VCaP (cell line): ENCODE results near the gene C10orf143.
"Not testable (repeated sequence)": the region's sequence is repeated elsewhere in the genome, so short reads cannot be mapped to it uniquely, and the experiment has no call there.

ENCODE experiments used
- H3K27ac ChIP-seq: fragments of 450-650 bp; 2 replicates; pipeline ENCODE4 v1.5.1; 2017
- TF ChIP-seq, protein P1 (sequence below): fragments of 450-650 bp; conservative IDR thresholded peaks from 2 replicates; pipeline ENCODE4 v1.5.1; 2017; ENCODE audit warnings: mild to moderate bottlenecking, moderate library complexity

Gene C10orf143

DNA sequence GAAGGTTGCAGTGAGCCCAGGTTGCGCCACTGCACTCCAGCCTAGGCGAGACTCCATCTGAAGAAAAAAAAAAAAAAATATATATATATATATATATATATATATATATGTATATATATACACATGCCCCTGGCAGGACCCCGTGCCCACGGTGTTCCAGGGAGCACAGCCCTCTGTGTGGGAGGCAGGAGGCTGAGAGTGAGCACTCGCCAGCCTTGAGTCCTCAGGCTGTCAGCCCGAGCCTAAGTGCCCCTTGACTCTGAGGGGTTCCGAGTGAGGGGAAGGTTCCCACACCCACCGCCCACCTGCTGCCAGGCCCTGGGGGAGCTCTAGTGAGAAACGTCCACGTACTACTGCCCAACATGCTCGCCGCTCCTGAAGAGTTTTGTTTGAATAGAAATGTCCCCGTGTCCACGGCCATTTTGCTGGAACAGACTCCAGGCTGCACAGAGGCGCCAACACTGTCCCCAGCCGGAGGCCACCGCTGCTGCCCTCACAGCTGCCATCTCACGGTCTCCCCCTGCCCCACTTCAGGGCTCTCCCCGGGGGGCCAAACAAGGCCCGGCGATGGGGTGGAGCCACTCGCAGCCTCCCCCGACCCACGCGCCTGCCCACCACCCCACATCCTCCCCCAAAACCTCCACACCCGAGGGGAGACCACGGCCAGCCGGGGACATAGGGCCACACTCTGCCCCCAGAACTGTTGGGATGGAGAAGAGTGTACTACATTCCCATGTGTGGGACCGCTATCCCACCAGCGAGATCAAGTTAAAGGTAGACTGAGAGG lies 83.8 kb downstream of the C10orf143 start:
- TF ChIP-seq, protein P1, sequence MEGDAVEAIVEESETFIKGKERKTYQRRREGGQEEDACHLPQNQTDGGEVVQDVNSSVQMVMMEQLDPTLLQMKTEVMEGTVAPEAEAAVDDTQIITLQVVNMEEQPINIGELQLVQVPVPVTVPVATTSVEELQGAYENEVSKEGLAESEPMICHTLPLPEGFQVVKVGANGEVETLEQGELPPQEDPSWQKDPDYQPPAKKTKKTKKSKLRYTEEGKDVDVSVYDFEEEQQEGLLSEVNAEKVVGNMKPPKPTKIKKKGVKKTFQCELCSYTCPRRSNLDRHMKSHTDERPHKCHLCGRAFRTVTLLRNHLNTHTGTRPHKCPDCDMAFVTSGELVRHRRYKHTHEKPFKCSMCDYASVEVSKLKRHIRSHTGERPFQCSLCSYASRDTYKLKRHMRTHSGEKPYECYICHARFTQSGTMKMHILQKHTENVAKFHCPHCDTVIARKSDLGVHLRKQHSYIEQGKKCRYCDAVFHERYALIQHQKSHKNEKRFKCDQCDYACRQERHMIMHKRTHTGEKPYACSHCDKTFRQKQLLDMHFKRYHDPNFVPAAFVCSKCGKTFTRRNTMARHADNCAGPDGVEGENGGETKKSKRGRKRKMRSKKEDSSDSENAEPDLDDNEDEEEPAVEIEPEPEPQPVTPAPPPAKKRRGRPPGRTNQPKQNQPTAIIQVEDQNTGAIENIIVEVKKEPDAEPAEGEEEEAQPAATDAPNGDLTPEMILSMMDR: no peak
- no peak overlapping the region for H3K27ac ChIP-seq

DNA sequence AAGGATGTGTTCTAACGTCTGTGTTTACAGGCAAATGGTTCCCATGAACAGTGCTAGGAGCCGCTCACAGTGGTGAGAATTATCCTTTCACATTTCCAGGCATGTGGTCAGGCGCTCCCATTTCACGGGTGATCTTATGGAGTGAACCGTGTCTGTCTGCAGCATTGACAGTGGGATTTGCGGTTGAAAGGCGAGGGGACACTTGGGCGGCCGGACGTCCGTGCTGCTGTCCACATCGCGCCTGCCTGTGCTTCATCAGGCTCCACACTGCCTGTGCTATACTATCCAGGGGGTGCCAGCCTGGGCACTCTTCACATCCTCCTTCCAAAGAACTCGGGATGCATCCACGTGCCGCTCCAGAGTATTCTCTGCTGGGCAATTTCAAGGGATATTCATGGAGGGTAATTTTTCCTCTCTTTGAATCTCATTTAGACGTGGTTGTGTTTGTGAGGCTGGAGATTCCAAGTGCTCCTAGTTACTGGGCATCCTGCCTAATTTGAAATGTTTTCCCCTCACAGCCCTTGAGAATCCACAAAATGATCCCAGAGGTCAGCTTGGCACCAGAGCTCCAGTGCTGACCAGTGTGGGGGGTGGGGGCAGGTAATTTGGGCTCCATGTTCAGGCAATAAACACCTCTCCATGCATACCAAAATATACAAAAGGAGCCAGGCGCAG lies 84.7 kb downstream of the C10orf143 start:
- TF ChIP-seq, protein P1: no peak
- H3K27ac ChIP-seq: no peak overlapping the region

DNA sequence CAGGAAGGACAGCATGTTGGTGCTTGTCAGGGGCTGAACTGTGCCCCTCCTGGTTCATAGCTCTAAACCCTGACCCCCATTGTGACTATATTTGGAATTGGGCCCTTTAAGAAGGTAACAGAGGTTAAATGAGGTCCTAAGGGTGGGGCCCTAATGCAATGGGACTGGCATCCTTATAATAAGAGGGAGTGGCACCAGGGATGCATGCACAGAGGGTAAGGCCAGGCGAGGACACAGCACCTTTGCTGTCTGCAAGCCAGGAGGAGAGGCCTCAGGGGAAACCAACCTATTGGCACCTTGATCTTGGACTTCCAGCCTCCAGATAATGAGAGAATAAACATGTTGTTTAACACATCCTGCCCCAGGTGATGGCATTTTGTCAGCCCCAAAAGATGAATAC lies 85.3 kb downstream of the C10orf143 start:
- TF ChIP-seq, protein P1: no peak
- H3K27ac ChIP-seq: no peak overlapping the region

DNA sequence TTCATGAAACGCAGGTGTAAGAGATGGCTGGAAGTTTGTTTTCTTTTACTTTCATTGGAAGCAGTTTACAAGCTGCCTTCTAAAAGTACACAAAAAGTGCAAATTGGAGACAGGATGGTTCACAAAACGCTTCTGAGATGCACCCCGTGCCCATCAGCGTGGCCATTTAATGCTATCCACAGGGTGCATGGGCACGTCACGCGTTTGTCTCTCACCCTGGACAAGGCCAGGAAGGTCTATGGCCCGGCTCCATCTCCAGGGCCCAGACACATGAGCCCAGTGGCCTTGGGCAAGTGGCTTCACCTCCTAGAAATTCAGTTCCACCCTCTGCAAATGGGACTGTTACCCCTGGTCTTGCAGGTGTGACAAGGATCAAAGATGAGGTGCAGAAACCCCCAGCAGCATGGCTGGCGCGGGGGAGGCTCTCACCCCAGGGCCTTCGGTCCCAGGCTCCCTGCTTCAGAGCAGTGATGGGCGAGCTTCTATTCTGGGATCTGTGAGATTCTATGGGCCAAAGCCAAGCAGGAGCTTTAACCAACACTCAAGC lies 85.8 kb downstream of the C10orf143 start:
- TF ChIP-seq, protein P1: no peak
- H3K27ac ChIP-seq: no peak overlapping the region

DNA sequence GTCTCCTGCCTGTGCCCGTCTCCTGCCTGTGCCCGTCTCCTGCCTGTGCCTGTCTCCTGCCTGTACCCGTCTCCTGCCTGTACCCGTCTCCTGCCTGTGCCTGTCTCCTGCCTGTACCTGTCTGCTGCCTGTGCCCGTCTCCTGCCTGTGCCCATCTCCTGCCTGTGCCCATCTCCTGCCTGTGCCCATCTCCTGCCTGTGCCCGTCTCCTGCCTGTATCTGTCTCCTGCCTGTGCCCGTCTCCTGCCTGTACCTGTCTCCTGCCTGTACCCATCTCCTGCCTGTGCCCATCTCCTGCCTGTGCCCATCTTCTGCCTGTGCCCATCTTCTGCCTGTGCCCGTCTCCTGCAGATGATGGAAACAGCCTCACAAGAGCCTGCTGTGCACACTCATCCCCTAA lies 86.3 kb downstream of the C10orf143 start:
- not testable (repeated sequence) for H3K27ac ChIP-seq

DNA sequence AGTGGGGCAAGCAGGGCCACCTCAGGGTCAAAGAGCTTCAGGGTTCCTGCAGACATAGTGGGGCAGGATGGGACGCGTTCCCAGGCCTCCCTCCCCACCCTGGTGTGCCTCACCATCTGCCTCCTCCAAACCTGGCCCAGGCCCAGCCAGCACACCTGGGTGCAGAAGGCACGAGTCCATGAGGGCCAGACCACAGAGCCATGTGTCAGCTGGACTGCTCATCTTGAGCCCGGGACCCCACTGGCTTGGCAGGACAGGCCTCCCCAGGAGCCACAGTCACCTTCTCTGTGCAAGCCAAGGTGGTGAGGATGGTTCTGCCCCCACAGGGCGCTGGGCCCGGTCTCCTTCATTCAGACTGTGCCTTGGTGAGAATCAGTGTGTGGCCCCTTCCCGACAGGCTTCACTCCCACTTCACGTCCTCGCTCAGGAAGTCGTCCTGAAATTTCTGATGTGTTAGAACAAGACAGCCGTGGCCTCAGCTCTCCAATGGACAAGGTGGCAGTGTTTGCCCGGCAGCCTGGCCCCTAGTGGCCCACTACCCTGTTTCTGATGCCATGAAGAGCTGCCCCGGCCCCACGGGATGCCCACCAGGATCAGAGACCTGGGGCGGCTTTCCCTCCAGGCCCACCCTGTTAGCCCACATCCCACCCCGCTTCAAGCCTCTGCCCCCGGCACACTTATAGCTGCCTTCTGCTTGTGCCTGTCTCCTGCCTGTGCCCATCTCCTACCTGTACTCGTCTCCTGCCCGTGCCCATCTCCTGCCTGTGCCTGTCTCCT lies 87.0 kb downstream of the C10orf143 start:
- H3K27ac ChIP-seq: no peak overlapping the region
- TF ChIP-seq, protein P1: no peak

DNA sequence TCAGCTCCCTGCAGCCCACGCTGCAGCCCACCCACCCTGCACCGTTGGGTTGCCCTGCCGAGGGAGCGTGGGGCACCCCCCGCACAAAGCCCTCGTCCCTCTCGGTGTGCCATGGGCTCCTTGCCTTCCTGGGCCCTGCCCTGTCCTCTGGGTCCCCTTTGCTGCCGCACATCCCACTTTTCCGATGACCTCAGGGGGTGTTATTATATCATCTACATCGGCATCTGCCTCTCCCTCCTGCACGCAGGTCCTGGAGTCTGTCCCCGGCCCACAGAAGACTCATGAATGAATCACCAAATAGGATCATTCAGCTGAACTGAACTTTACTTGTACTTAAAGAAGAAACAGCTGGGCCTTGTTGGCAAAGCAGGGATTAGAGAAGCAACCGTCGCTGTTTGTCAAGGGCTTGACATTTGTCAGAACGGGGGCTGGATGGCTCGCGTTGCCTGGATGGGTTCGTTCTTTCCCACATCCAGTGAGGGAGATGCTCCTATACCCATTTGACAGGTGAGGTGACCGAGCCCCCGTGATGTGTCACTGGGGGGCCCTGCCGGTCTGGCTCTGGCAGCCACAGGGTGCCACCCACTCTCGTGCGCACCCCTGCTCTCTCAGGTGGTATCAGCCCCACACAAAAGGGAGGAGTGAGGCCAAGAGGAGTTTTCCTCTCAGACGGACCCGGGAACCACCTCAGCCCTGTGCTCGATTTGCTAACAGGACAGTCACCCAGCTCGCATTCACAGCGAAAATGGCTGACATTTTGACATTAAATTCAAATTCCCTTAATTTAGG lies 87.9 kb downstream of the C10orf143 start:
- TF ChIP-seq, protein P1: no peak
- no peak overlapping the region for H3K27ac ChIP-seq
